Lung microvascular endothelial cell (primary cell): ENCODE measurements around the gene ZFP92. TPM values are rescaled to one million over a fixed set of nuclear protein-coding genes. Genes with fewer than 3 reads are reported as not detected.

Experiments
- DNase-seq, 2 donors: peaks; one replicate each; pipeline versions ENCODE4 v3.0.0 to v3.0.0-alpha.2; 2010; ENCODE audit warnings: low read depth in 2 of 2
- total RNA-seq: library from RNA; depleted of rRNA; stranded (reverse); fragments of >200 nt; gene quantifications from 2 replicates; pipeline ENCODE4 v1.2.1, GENCODE V29; 2014

The ZFP92 gene
- total RNA-seq, 1 donor from 2014 or later: 0.20 TPM

DNA sequence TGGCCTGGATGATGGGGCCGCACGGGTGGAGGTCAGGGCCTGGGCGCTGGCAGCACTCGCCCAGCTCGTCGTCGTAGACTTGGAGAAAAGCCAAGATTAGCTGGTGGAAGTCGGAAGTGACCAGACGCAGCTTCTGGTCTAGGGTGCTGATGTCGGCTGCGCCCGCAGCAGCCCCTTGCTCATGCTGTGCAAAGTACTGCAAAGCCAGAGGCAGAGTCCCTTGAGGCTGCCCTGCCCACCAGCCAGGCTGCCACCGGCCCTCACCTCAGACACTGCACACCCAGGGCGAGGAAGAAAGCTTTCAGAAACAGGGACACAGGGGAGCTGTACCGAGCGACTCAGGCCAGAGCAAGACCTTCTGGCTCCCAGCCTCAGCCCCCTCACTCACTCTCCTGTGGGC is 44.3 kb downstream of the ZFP92 start:
- DNase-seq: no peak

DNA sequence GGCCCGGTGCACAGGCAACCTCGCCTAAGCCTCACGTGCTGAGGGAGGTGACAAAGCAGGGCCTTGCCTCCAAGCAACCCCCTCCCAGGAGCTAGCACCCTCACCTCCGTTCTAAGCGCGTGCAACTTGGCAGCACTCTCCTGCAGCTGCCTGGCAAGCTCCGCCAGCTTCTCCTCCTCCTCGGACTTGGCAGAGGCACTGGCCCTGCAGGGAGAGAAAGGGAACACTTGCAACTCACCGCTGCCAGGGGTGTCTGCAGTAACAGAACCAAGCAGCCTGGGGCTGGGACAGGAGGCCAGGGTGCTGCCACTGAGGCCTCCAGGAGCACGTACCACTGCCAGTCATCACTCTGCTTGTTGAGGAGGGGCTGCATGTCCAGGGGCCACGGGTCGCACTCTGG is 44.9 kb downstream of the ZFP92 start:
- DNase-seq: no peak

DNA sequence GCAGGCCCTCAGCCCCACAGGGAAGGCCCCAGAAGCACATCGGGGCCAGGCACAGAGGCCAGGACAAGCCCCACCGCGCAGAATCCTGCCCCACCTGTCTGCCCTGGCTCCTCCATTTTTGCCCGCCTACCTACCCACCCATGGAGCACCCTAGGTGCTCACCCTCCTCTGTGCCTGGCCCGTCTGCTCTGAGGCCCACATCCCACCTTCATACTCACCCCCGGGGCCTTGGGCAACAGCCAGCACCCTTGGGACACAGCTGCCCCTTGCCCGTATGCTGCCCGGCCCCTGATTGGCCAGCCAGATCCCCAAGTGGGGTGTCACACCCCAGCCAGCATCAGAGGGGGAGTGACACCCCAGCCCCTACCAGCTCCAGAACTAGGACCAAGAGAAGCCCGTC is 45.4 kb downstream of the ZFP92 start:
- no peak for DNase-seq

DNA sequence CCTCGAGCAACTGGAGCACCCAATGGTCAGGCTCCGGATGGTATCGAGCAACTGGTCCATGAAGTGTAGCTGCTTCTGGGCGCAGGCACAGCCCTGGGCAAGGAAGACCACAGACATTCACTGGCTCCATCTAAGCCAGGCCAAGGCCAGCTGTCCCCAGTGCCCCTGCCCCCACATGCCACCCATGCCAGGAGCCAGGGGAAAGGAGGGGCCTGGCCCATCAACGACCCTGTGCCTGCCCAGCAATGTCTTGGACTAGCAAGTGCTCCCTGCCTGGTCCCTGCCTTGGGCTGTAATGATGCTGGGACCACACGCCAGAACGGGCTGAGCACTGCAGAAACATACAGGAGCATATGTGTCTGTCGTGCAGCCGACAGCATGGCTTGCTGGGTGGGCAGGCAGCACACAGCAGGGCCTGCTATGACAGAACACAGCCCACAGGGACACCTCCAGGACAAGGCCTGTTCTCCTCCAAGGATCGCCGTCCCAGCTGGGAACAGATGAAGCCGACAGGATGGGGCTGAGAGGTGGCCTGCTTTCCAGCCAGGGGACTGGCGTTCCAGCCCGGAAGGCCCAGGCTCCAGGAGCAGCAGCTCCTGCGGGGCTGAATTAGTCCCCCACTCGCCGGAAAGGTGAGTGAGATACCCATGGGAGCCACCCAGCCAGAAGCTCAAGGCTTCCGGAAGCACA is 46.0 kb downstream of the ZFP92 start:
- no peak for DNase-seq

DNA sequence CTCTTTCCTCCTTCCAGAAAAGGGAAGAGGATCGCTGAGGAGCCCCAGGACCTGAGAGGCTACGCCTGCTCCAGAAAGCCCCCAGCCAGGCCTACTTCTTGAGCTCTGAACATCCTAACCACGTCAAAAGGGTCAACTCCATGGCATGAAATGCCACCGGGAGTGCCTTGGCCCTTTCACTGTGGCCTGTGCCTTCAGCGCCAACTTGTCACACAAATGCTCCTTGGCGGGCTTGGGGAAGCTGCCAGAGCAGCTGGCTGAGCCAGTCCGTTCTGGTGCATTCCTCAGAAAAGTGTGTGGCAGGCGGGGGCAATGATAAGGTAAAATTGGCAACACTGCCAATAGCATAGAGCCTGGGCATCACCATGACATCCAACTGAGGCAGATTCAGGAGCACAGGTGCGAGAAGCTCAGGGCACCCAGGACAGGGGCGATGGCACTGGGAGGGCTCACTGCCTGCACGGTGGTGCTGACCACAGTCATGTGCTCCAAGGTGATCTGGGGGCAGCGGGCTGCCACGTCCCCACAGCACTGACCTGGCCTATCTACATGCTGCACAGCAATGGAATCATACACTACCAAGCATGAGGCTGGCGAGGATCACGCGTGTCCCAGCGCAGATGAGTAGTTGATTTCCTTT is 46.7 kb downstream of the ZFP92 start:
- no peak for DNase-seq

DNA sequence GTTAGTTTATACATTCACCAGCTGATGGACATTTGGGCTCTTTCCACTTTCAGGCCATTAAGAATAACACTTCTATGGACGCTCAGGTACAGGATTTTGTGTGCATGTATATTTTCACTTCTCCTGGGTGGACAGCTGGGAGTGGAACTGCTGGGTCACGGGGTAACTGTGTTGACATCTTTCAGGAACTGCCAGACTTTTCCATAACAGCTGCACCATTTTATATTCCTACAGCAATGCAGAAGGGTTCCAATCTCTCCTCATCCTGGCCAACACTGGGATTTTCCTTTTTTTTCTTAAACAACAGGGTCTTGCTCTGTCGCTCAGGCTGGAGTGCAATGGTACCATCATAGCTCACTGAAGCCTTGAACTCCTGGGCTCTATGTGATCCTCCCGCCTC is 47.2 kb downstream of the ZFP92 start:
- no peak for DNase-seq

DNA sequence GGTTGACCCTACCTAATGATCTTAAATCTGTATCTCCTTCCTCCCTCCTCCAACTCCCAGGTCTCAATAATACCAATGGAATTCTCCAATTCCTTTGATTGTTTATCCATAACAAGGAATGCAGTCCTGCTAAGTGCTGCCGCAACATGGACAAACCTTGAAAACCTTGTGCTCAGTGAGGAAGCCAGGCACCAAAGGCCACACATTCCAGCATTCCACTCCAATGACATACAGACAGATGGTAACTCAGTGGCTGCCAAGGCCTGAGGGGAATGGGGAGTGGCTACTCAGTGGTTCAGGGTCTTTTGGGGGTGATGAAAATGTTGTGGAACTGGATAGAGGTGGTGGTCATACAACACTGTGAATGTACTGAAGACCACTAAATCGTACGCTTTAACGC is 48.7 kb downstream of the ZFP92 start:
- peak; percentile 67 to 79 for DNase-seq

DNA sequence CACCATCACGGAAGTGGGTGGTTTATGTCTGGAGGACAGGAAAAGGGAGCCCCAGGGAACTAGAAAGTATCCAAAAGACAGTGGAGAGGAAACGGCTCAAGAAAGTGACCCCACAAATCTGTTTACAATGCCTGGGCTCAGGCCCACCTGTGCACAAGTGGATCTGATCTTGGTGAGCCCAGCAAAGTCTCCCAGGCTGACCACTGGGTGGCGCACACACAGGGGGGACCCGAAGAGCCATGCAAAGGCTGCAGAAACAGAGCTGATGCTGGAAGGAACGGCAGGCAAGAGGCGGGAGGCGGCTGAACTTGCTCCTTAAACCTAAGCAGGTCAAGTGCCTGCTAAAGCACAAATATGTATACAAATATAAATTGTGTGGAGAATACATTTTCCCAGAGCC is 49.6 kb downstream of the ZFP92 start:
- peak; percentile 47 to 63 for DNase-seq

Other genes starting within 250 kb of the ZFP92 start
- not detected in 2 replicates for gene MAGEA1, start 232.2 kb upstream of the ZFP92 start, total RNA-seq
- not detected in 2 replicates for gene PNMA6F, start 89.7 kb upstream of the ZFP92 start, total RNA-seq
- gene ZNF275, start 77.3 kb upstream of the ZFP92 start, total RNA-seq: 3.1 and 4.4 TPM in 2 replicates
- not detected in 2 replicates for gene PNMA6E, start 10.1 kb upstream of the ZFP92 start, total RNA-seq
- 4.4 and 7.7 TPM in 2 replicates for gene TREX2, start 34.6 kb downstream of the ZFP92 start, total RNA-seq
- 7.8 and 11.3 TPM in 2 replicates for gene HAUS7, start 59.1 kb downstream of the ZFP92 start, total RNA-seq
- 15.3 TPM in 2 replicates for gene BGN, start 83.5 kb downstream of the ZFP92 start, total RNA-seq
- not detected in 2 replicates for gene ATP2B3, start 106.2 kb downstream of the ZFP92 start, total RNA-seq
- 31.9 and 33.1 TPM in 2 replicates for gene CCNQ, start 187.7 kb downstream of the ZFP92 start, total RNA-seq
- under 0.01 TPM in 2 replicates for gene DUSP9, start 235.7 kb downstream of the ZFP92 start, total RNA-seq